GM18505 (cell line): ENCODE results near the gene GSK3B.

Experiments
- ATAC-seq: cut with Tn5 transposase; IDR thresholded peaks from one replicate; pipeline ENCODE4 v1.9.1; 2021; ENCODE audit not compliant: unreplicated experiment
- POLR2A ChIP-seq: IDR thresholded peaks from 4 replicates; pipeline ENCODE4 v1.6.1; 2011; ENCODE audit warnings: borderline replicate concordance; ENCODE audit not compliant: insufficient read depth, insufficient read length; ENCODE audit errors: extremely low read depth

Gene GSK3B

GRCh38 chr3:119933207-119933606 lies 161.0 kb downstream of the GSK3B start:
- no peak for ATAC-seq
- no peak for TF ChIP-seq POLR2A

GRCh38 chr3:119930286-119930685 lies 164.0 kb downstream of the GSK3B start:
- ATAC-seq: no peak
- TF ChIP-seq POLR2A: no peak

GRCh38 chr3:119927190-119927589 lies 167.1 kb downstream of the GSK3B start:
- TF ChIP-seq POLR2A: no peak
- no peak for ATAC-seq

GRCh38 chr3:119924111-119925094 lies 169.8 kb downstream of the GSK3B start:
- no peak for ATAC-seq

GRCh38 chr3:119918992-119919933 lies 175.0 kb downstream of the GSK3B start:
- ATAC-seq: no peak
- no peak for TF ChIP-seq POLR2A

More at GRCh38 chr3:119924111-119925094, 169.8 kb downstream of the GSK3B start:
- TF ChIP-seq POLR2A: no peak

- no peak for ATAC-seq
- TF ChIP-seq POLR2A: no peak
These were observed 181.2 kb downstream of the GSK3B start for GRCh38 chr3:119913021-119913420.

- no peak for TF ChIP-seq POLR2A
- ATAC-seq: no peak
These were observed 182.0 kb downstream of the GSK3B start for GRCh38 chr3:119912220-119912619.

GRCh38 chr3:119911748-119912147 lies 182.5 kb downstream of the GSK3B start:
- ATAC-seq: no peak
- no peak for TF ChIP-seq POLR2A

GRCh38 chr3:119902061-119902460 lies 192.2 kb downstream of the GSK3B start:
- no peak for TF ChIP-seq POLR2A
- ATAC-seq: no peak

- no peak for ATAC-seq
- TF ChIP-seq POLR2A: no peak
These were observed 193.1 kb downstream of the GSK3B start for GRCh38 chr3:119901148-119901547.

- TF ChIP-seq POLR2A: no peak
- ATAC-seq: no peak
These were observed 195.1 kb downstream of the GSK3B start for GRCh38 chr3:119899192-119899511.

- TF ChIP-seq POLR2A: no peak
- no peak for ATAC-seq
These were observed 195.6 kb downstream of the GSK3B start for GRCh38 chr3:119898478-119899191.

GRCh38 chr3:119894195-119894594 lies 200.1 kb downstream of the GSK3B start:
- TF ChIP-seq POLR2A: no peak
- no peak for ATAC-seq
